ENCODE data around the gene UMAD1. TPM values are rescaled to one million over a fixed set of nuclear protein-coding genes. Genes with fewer than 3 reads are reported as not detected.

UMAD1 gene
- total and polyA plus RNA-seq, 2 of the 4 experiments (the other 2 are of a cell fraction) = 5.2 to 8.4 TPM

DNA sequence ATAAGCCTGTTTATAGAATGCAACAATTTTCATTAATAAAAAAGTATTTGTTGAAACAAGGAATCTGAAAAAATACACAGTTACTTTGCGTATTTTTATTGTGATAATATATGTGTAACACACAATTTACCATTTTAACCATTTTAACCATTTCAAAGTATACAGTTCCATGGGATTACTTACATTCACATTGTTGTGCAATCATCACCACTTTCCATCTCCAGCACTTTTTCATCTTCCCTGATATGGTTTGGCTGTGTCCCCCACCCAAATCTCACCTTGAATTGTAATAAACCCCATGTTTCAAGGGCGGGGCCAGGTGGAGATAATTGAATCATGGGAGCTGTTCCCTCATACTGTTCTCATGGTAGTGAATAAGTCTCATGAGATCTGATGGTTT is 266.8 kb downstream of the UMAD1 start:
- Histone ChIP-seq H2BK20ac (ENCODE audit: low read depth, low read length) (no peak overlapping the region), H2BK5ac (ENCODE audit: low read depth, low read length, poor library complexity, severe bottlenecking) (no peak overlapping the region), H4K5ac (ENCODE audit: low read depth, low read length) (no peak overlapping the region), H3K4ac (ENCODE audit: low read depth, low read length) (no peak overlapping the region), H3K56ac (ENCODE audit: extremely low read depth, insufficient read depth, low read length) (no peak overlapping the region), H3K36me3 (ENCODE audit: control insufficient read depth, insufficient read depth, low read length) (no peaks in the 10 kb centered on the region), H4K20me1 (ENCODE audit: insufficient read depth, low read length) (no peaks in the 10 kb centered on the region), H2BK15ac (ENCODE audit: low read depth, low read length) (no peak overlapping the region), H3K14ac (replicated peaks; ENCODE audit: low read depth, low read length) (no peak overlapping the region), H2AK9ac (replicated peaks; ENCODE audit: low read depth, low read length, poor library complexity) (no peak overlapping the region), H4K8ac (ENCODE audit: low read depth in 2 of 2, low read length in 2 of 2) (no peak overlapping the region), H3K4me1 (ENCODE audit: control insufficient read depth, insufficient read depth, low read length) (no peaks in the 10 kb centered on the region; the same call in 1 of the 2 replicates), H3K9me1 (ENCODE audit: insufficient read depth, low read length) (no peaks in the 10 kb centered on the region), H3K79me1 (ENCODE audit: low read depth in 1 of 2, low read length in 2 of 2) (no peaks in the 10 kb centered on the region), H3K18ac (ENCODE audit: low read depth, low read length) (no peak overlapping the region), H3K27me3 (ENCODE audit: control insufficient read depth, insufficient read depth, low read length) (no peaks in the 10 kb centered on the region), H3K9ac (ENCODE audit: low read depth, low read length) (no peak overlapping the region), H3K4me3 (ENCODE audit: insufficient read depth, low read depth, low read length) (no peak overlapping the region), H3K27ac (ENCODE audit: insufficient read depth, low read length) (no peak overlapping the region), H3K9me3 (ENCODE audit: control insufficient read depth, insufficient read depth, low read length) (no peaks in the 10 kb centered on the region), H2AFZ (replicated peaks; ENCODE audit: low read length, poor library complexity) (no peak overlapping the region), H4K91ac (ENCODE audit: insufficient read depth, low read depth, low read length) (no peak overlapping the region), H2AK5ac (ENCODE audit: low read depth, low read length) (no peak overlapping the region), H2BK120ac (ENCODE audit: low read depth, low read length) (no peak overlapping the region), H3K4me2 (ENCODE audit: low read depth, low read length) (no peak overlapping the region), H3K23ac (ENCODE audit: low read depth, low read length) (no peak overlapping the region)
- in situ Hi-C loops (cut with MboI; ENCODE audit: low sequenced_read_pairs) (no loop called here), dilution Hi-C loops (cut with HindIII; ENCODE audit: low sequenced_read_pairs, unreplicated experiment) (no loop called here), intact Hi-C loops (cut with micrococcal nuclease) (no loop called here)
- TF ChIP-seq RAD21 (IDR thresholded peaks at IDR 0.05; ENCODE audit: low read length) = no peak
- TF ChIP-seq CEBPB (IDR thresholded peaks at IDR 0.05; ENCODE audit: low read depth, low read length) = peak; percentile 70
- ChIA-PET CTCF (interaction anchor here (0.5 to 0.7 kb wide), 2 partner anchors 65 to 66 kb away, joined by 3 to 4 read pairs; no protein-coding TSS in a partner anchor), POLR2A (ENCODE audit: unreplicated experiment) (no interaction called here)
- no TSS peak for BruUV-seq (replicated peaks)
- ATAC-seq (ENCODE audit: low read depth) = no peak
- no peak for DNase-seq
- WGBS, 2 experiments (ENCODE audit: extremely low coverage in 2 of 2, insufficient read length in 1 of 2) = no CpG with 5 or more reads among the region's 2 CpGs
